GM11168 (cell line): Measurements from ENCODE around the gene TTC31.

Source experiments
- in situ Hi-C: fragments of 300-500 bp; cut with MboI; formaldehyde crosslinking; loops from one replicate; pipeline ENCODE4 v1.12.0; 2022; ENCODE audit warnings: low sequenced_read_pairs; ENCODE audit not compliant: unreplicated experiment

Gene TTC31

DNA sequence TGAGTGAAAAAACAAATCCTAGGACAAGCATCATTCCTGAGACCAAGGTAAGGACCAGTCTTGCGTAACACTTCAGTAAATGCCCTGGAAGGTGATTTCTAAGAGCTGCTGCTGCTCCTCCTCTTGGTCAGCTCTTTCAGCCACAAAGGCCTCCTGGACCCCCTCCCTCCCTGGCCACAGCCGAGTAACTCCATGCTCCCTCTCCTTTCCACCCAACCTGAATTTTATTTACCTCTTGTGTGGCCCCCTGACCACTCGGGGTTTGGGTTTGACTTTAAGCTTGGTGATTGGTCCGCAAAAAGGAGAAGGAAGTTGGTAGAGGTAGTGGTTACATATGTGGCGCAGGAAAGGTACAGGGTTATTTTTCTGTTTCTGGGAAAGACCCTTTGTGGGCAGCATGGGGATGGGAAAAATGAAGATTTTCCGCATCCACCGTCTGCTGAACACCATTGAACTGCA, 56.0 kb downstream of the TTC31 start:
- in situ Hi-C loops, result no loop called here

DNA sequence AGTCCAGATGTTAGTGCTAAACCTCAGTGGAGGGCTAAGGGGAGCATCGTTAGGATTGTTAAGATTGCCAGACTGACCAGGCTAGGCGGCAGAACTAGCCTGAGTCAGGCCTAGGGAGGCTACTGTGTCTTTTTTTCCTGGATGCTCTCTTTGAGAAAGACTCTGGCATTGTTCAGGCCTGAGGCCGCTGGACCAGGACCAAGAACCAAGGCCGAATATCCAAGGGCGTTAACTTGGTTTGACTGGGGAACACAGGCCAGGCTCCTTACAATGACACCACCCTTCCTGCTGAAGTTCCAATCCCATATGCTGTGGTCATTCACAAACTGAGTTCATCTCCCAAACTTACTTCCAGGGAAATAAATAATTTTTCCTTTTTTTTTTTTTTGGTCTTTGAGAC, 57.4 kb downstream of the TTC31 start:
- in situ Hi-C loops, result no loop called here

DNA sequence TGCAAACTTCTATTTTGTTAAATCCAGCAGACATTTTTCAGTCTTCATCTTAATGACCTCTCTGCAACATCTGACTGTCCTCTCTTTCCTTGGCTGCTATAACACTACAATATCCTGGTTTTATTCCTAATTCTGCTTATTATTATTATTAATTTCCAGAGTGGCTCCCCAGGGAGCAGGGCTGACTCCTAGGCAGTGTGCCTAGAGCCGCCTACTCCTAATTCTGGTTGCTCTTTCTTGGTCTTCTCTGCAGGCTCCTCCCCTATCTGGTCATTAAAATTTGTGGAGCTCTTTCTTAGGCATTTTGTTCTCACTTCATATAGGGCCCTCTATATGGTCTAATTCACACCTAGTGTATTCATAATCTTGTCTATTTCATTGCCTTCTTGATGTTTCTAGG, 60.1 kb downstream of the TTC31 start:
- in situ Hi-C loops, result no loop called here
